Stimulated activated effector memory CD8-positive, alpha-beta T cell treated with anti-CD3 and anti-CD28 coated beads, Interleukin-12 subunit alpha, Interleukin-12 subunit beta, amount 100 ng/mL, for 72 hours (primary cell): ENCODE measurements around the gene ME3.

Experiments used
- ATAC-seq: fragments of 150-1000 bp; cut with Tn5 transposase; 2 replicates; pipeline ENCODE4 v1.10.0; 2021
- DNase-seq, 2 donors: peaks; one replicate each; pipeline ENCODE4 v3.0.0; 2021 to 2022; ENCODE audit warnings: low spot score in 2 of 2
- H3K27ac Mint-ChIP-seq: one replicate; pipeline ENCODE4 v1.8.0; 2022; ENCODE audit warnings: mild to moderate bottlenecking, mixed read lengths
- H3K36me3 Mint-ChIP-seq: one replicate; pipeline ENCODE4 v1.8.0; 2022; ENCODE audit warnings: mild to moderate bottlenecking, mixed read lengths
- H3K4me1 Mint-ChIP-seq: one replicate; pipeline ENCODE4 v1.8.0; 2022; ENCODE audit warnings: mixed read lengths
- H3K4me3 Mint-ChIP-seq: one replicate; pipeline ENCODE4 v1.8.0; 2022; ENCODE audit warnings: mild to moderate bottlenecking, mixed read lengths
- H3K9me3 Mint-ChIP-seq: one replicate; pipeline ENCODE4 v1.8.0; 2022; ENCODE audit warnings: mixed read lengths

Gene ME3

GRCh38 chr11:86461892-86462291, 210.5 kb downstream of the ME3 start:
- H3K4me3 Mint-ChIP-seq, result no peak overlapping the region
- ATAC-seq, result no peak
- no peak overlapping the region for H3K27ac Mint-ChIP-seq
- H3K4me1 Mint-ChIP-seq, result peaks cover 18% of the 10 kb centered on the region
- H3K36me3 Mint-ChIP-seq, result no peaks in the 10 kb centered on the region
- no peaks in the 10 kb centered on the region for H3K9me3 Mint-ChIP-seq
- DNase-seq, result no peak

- ATAC-seq (peak; percentile 39), DNase-seq (no peak)
- H3K4me3 Mint-ChIP-seq, result no peak overlapping the region
- H3K9me3 Mint-ChIP-seq, result no peaks in the 10 kb centered on the region
- H3K36me3 Mint-ChIP-seq, result no peaks in the 10 kb centered on the region
- no peak overlapping the region for H3K27ac Mint-ChIP-seq
- H3K4me1 Mint-ChIP-seq, result peaks cover 30% of the 10 kb centered on the region
These were observed 211.7 kb downstream of the ME3 start for GRCh38 chr11:86460461-86461385.

GRCh38 chr11:86459682-86460460, 212.5 kb downstream of the ME3 start:
- no peak for DNase-seq
- Mint-ChIP-seq H3K4me3 (no peak overlapping the region), H3K27ac (no peak overlapping the region), H3K36me3 (no peaks in the 10 kb centered on the region), H3K9me3 (no peaks in the 10 kb centered on the region), H3K4me1 (peaks cover 32% of the 10 kb centered on the region)
- peak; percentile 15 for ATAC-seq

GRCh38 chr11:86459002-86459385, 213.4 kb downstream of the ME3 start:
- H3K27ac Mint-ChIP-seq, result no peak overlapping the region
- no peaks in the 10 kb centered on the region for H3K9me3 Mint-ChIP-seq
- H3K4me1 Mint-ChIP-seq, result peaks cover 32% of the 10 kb centered on the region
- H3K4me3 Mint-ChIP-seq, result no peak overlapping the region
- H3K36me3 Mint-ChIP-seq, result no peaks in the 10 kb centered on the region
- no peak for DNase-seq
- ATAC-seq, result no peak

GRCh38 chr11:86458294-86459001, 214.0 kb downstream of the ME3 start:
- no peaks in the 10 kb centered on the region for H3K9me3 Mint-ChIP-seq
- H3K4me3 Mint-ChIP-seq, result no peak overlapping the region
- DNase-seq (no peak), ATAC-seq (no peak)
- no peaks in the 10 kb centered on the region for H3K36me3 Mint-ChIP-seq
- peaks cover 32% of the 10 kb centered on the region for H3K4me1 Mint-ChIP-seq
- H3K27ac Mint-ChIP-seq, result no peak overlapping the region

- Mint-ChIP-seq H3K36me3 (no peaks in the 10 kb centered on the region), H3K4me1 (peaks cover 32% of the 10 kb centered on the region)
These were observed 216.1 kb downstream of the ME3 start for GRCh38 chr11:86456075-86456939.

GRCh38 chr11:86453290-86454030, 219.0 kb downstream of the ME3 start:
- DNase-seq (no peak), ATAC-seq (no peak)
- no peak overlapping the region for H3K4me3 Mint-ChIP-seq
- no peaks in the 10 kb centered on the region for H3K9me3 Mint-ChIP-seq
- peaks cover 17% of the 10 kb centered on the region for H3K4me1 Mint-ChIP-seq
- H3K27ac Mint-ChIP-seq, result no peak overlapping the region
- no peaks in the 10 kb centered on the region for H3K36me3 Mint-ChIP-seq

More at GRCh38 chr11:86456075-86456939, 216.1 kb downstream of the ME3 start:
- peak; percentile 67 to 90 for DNase-seq
- H3K27ac Mint-ChIP-seq, result no peak overlapping the region
- no peaks in the 10 kb centered on the region for H3K9me3 Mint-ChIP-seq
- no peak overlapping the region for H3K4me3 Mint-ChIP-seq
- ATAC-seq, result peak; percentile 84

- no peak for ATAC-seq
- peaks cover 5% of the 10 kb centered on the region for H3K4me1 Mint-ChIP-seq
- H3K4me3 Mint-ChIP-seq, result no peak overlapping the region
- no peak overlapping the region for H3K27ac Mint-ChIP-seq
- no peaks in the 10 kb centered on the region for H3K9me3 Mint-ChIP-seq
- no peaks in the 10 kb centered on the region for H3K36me3 Mint-ChIP-seq
- no peak for DNase-seq
These were observed 222.3 kb downstream of the ME3 start for GRCh38 chr11:86449993-86450629.

- Mint-ChIP-seq H3K4me3 (no peak overlapping the region), H3K27ac (no peak overlapping the region)
- peak in 1 of 2 donors; percentile 57 for DNase-seq
These were observed 224.5 kb downstream of the ME3 start for GRCh38 chr11:86447763-86448480.

GRCh38 chr11:86446924-86447285, 225.5 kb downstream of the ME3 start:
- ATAC-seq, result no peak
- H3K27ac Mint-ChIP-seq, result peak overlapping the region; percentile 17
- H3K36me3 Mint-ChIP-seq, result no peaks in the 10 kb centered on the region
- H3K9me3 Mint-ChIP-seq, result no peaks in the 10 kb centered on the region
- peaks cover 22% of the 10 kb centered on the region for H3K4me1 Mint-ChIP-seq
- no peak overlapping the region for H3K4me3 Mint-ChIP-seq
- no peak for DNase-seq

More at GRCh38 chr11:86447763-86448480, 224.5 kb downstream of the ME3 start:
- peak; percentile 83 for ATAC-seq
- no peaks in the 10 kb centered on the region for H3K36me3 Mint-ChIP-seq
- peaks cover 17% of the 10 kb centered on the region for H3K4me1 Mint-ChIP-seq
- H3K9me3 Mint-ChIP-seq, result no peaks in the 10 kb centered on the region

GRCh38 chr11:86446163-86446923, 226.1 kb downstream of the ME3 start:
- DNase-seq, result no peak
- Mint-ChIP-seq H3K36me3 (no peaks in the 10 kb centered on the region), H3K27ac (peak overlapping the region; percentile 32), H3K9me3 (no peaks in the 10 kb centered on the region), H3K4me3 (no peak overlapping the region), H3K4me1 (peaks cover 22% of the 10 kb centered on the region)
- peak; percentile 52 for ATAC-seq

- no peaks in the 10 kb centered on the region for H3K9me3 Mint-ChIP-seq
- DNase-seq, result no peak
- no peak overlapping the region for H3K4me3 Mint-ChIP-seq
- no peak overlapping the region for H3K27ac Mint-ChIP-seq
- peaks cover 22% of the 10 kb centered on the region for H3K4me1 Mint-ChIP-seq
- ATAC-seq, result no peak
- H3K36me3 Mint-ChIP-seq, result no peaks in the 10 kb centered on the region
These were observed 227.4 kb downstream of the ME3 start for GRCh38 chr11:86444981-86445380.
